CD14-positive monocyte (primary cell): ENCODE data around the gene DDX6. TPM values are rescaled to one million over a fixed set of nuclear protein-coding genes. Genes with fewer than 3 reads are reported as not detected.

Experiments used
- DNase-seq, 3 donors: peaks; one replicate each; pipeline ENCODE4 v3.0.0-alpha.2; 2011 to 2022
- H2AFZ ChIP-seq: 2 replicates; pipeline ENCODE4 v1.6.0; 2012; ENCODE audit warnings: mild to moderate bottlenecking, low read depth, low read length, inconsistent platforms; ENCODE audit not compliant: insufficient read depth, poor library complexity, severe bottlenecking
- H3K27ac ChIP-seq, 2 donors: 1 replicate in 1 of 2; 2 replicates in 1 of 2; pipeline ENCODE4 v1.5.1; 2012 to 2013; ENCODE audit warnings: low read length in 2 of 2, control low read depth in 1 of 2, inconsistent platforms in 1 of 2, low read depth in 1 of 2, mild to moderate bottlenecking in 1 of 2
- H3K27me3 ChIP-seq, 2 donors: one replicate each; pipeline versions ENCODE4 v1.6.0 to v1.6.1; 2011 to 2013; ENCODE audit warnings: low read length in 2 of 2; ENCODE audit not compliant: control insufficient read depth in 2 of 2, insufficient read depth in 2 of 2
- H3K36me3 ChIP-seq, 2 donors: replicated peaks in 1 of 2; 1 replicate in 1 of 2; 2 replicates in 1 of 2; pipeline versions ENCODE4 v1.5.1 to v1.6.1; 2012 to 2013; ENCODE audit warnings: low read length in 2 of 2, control low read depth in 1 of 2, inconsistent platforms in 1 of 2, mild to moderate bottlenecking in 1 of 2; ENCODE audit not compliant: insufficient read depth in 2 of 2, control insufficient read depth in 1 of 2
- H3K4me1 ChIP-seq, 2 donors: 1 replicate in 1 of 2; 2 replicates in 1 of 2; pipeline versions ENCODE4 v1.5.1 to v1.6.1; 2012 to 2013; ENCODE audit warnings: low read length in 2 of 2, control low read depth in 1 of 2, inconsistent platforms in 1 of 2, mild to moderate bottlenecking in 1 of 2, moderate library complexity in 1 of 2; ENCODE audit not compliant: insufficient read depth in 2 of 2, control insufficient read depth in 1 of 2
- H3K4me2 ChIP-seq: replicated peaks from 2 replicates; pipeline ENCODE3; 2012; ENCODE audit warnings: low read length, moderate library complexity, mild to moderate bottlenecking; ENCODE audit not compliant: poor library complexity, severe bottlenecking; ENCODE audit errors: extremely low read depth
- H3K4me3 ChIP-seq, 3 experiments: fragments of 200-600 bp in 1 of 3; sonication (generic) in 1 of 3; replicated peaks in 1 of 3; 1 replicate in 2 of 3; 2 replicates in 1 of 3; pipeline ENCODE4 v1.5.1; 2011 to 2013; ENCODE audit warnings: low read length in 3 of 3, mild to moderate bottlenecking in 3 of 3, control low read depth in 2 of 3, low read depth in 2 of 3, inconsistent platforms in 1 of 3, moderate library complexity in 1 of 3
- H3K79me2 ChIP-seq: 2 replicates; pipeline ENCODE4 v1.6.0; 2012; ENCODE audit warnings: mild to moderate bottlenecking, control low read depth, inconsistent platforms, low read length, moderate library complexity; ENCODE audit not compliant: insufficient read depth
- H3K9ac ChIP-seq: 2 replicates; pipeline ENCODE4 v1.6.0; 2017; ENCODE audit warnings: low read length, mild to moderate bottlenecking; ENCODE audit not compliant: insufficient read depth, poor library complexity, severe bottlenecking
- H3K9me3 ChIP-seq, 2 donors: replicated peaks in 1 of 2; 1 replicate in 1 of 2; 2 replicates in 1 of 2; pipeline versions ENCODE4 v1.5.1 to v1.6.1; 2012 to 2013; ENCODE audit warnings: low read length in 2 of 2, control low read depth in 1 of 2; ENCODE audit not compliant: control insufficient read depth in 1 of 2, insufficient read depth in 1 of 2
- H4K20me1 ChIP-seq: 2 replicates; pipeline ENCODE4 v1.6.0; 2012; ENCODE audit warnings: mild to moderate bottlenecking, low read length, control low read depth, moderate library complexity; ENCODE audit not compliant: insufficient read depth
- H3K27ac Mint-ChIP-seq, 7 donors: one replicate each; pipeline ENCODE4 v1.8.0; 2020; ENCODE audit warnings: mild to moderate bottlenecking in 7 of 7, mixed read lengths in 7 of 7, moderate library complexity in 6 of 7, inconsistent platforms in 2 of 7
- H3K27me3 Mint-ChIP-seq, 3 donors: one replicate each; pipeline ENCODE4 v1.8.0; 2021 to 2022; ENCODE audit warnings: low read depth in 3 of 3, mild to moderate bottlenecking in 3 of 3, mixed read lengths in 3 of 3, moderate library complexity in 3 of 3, inconsistent platforms in 1 of 3
- H3K36me3 Mint-ChIP-seq, 2 donors: one replicate each; pipeline ENCODE4 v1.8.0; 2020; ENCODE audit warnings: mixed read lengths in 2 of 2, inconsistent platforms in 1 of 2, mild to moderate bottlenecking in 1 of 2
- H3K4me1 Mint-ChIP-seq: one replicate; pipeline ENCODE4 v1.8.0; 2020; ENCODE audit warnings: mild to moderate bottlenecking, mixed read lengths
- H3K4me3 Mint-ChIP-seq, 2 donors: one replicate each; pipeline ENCODE4 v1.8.0; 2020; ENCODE audit warnings: mild to moderate bottlenecking in 2 of 2, mixed read lengths in 2 of 2, moderate library complexity in 1 of 2
- H3K9me3 Mint-ChIP-seq, 7 donors: one replicate each; pipeline ENCODE4 v1.8.0; 2020 to 2022; ENCODE audit warnings: mixed read lengths in 7 of 7, mild to moderate bottlenecking in 6 of 7, moderate library complexity in 6 of 7, inconsistent platforms in 2 of 7
- WGBS: methylation state at CpG from one replicate; pipeline ENCODE4 v1.1.5; 2013; ENCODE audit warnings: missing lambda C conversion rate; ENCODE audit not compliant: insufficient coverage; 5-methylcytosine and 5-hydroxymethylcytosine counted together
- intact Hi-C, 2 donors: fragments of 100-400 bp; cut with micrococcal nuclease; formaldehyde crosslinking; loops; one replicate each; pipeline versions ENCODE4 v1.15.0 to v1.15.1; 2023
- polyA plus RNA-seq, 3 donors: library from polyadenylated mRNA; depleted of rRNA in 1 of 3; unstranded in 2 of 3; stranded (reverse) in 1 of 3; fragments of 300-500 nt in 2 of 3; fragments of >200 nt in 1 of 3; fragmentation: Illumina TruSeq in 2 of 3; gene quantifications; 1 replicate in 2 of 3; 2 replicates in 1 of 3; pipeline ENCODE4 v1.2.3, GENCODE V29; 2012 to 2021
- TF ChIP-seq, protein P1 (sequence below): fragments of 200-600 bp; IDR thresholded peaks from one replicate; pipeline ENCODE4 v1.8.0; 2022; ENCODE audit warnings: antibody characterized with exemption, mild to moderate bottlenecking

Gene DDX6
- polyA plus RNA-seq, 3 donors, result 17.8 to 31.9 (median 28.0) TPM

GRCh38 chr11:118797510-118797909, 6.5 kb upstream of the DDX6 start:
- Histone ChIP-seq H3K4me3 (no peak overlapping the region), H3K9me3 (no peaks in the 10 kb centered on the region), H3K9ac (no peak overlapping the region), H3K79me2 (no peaks in the 10 kb centered on the region), H3K27me3 (no peaks in the 10 kb centered on the region), H3K27ac (no peak overlapping the region), H2AFZ (no peak overlapping the region), H4K20me1 (no peaks in the 10 kb centered on the region), H3K36me3 (no peaks in the 10 kb centered on the region), H3K4me2 (no peak overlapping the region), H3K4me1 (peaks cover 12 to 16% of the 10 kb centered on the region in 2 donors)
- peaks cover 1 to 7% (median 2%) of the 10 kb centered on the region in 3 donors for H3K27me3 Mint-ChIP-seq
- no peak overlapping the region for H3K27ac Mint-ChIP-seq
- TF ChIP-seq, protein P1, sequence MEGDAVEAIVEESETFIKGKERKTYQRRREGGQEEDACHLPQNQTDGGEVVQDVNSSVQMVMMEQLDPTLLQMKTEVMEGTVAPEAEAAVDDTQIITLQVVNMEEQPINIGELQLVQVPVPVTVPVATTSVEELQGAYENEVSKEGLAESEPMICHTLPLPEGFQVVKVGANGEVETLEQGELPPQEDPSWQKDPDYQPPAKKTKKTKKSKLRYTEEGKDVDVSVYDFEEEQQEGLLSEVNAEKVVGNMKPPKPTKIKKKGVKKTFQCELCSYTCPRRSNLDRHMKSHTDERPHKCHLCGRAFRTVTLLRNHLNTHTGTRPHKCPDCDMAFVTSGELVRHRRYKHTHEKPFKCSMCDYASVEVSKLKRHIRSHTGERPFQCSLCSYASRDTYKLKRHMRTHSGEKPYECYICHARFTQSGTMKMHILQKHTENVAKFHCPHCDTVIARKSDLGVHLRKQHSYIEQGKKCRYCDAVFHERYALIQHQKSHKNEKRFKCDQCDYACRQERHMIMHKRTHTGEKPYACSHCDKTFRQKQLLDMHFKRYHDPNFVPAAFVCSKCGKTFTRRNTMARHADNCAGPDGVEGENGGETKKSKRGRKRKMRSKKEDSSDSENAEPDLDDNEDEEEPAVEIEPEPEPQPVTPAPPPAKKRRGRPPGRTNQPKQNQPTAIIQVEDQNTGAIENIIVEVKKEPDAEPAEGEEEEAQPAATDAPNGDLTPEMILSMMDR, result no peak
- intact Hi-C loops, result loop anchor here in 1 of 2 donors (10.0 kb wide), 1 partner anchor 93 kb away; no protein-coding TSS in a partner anchor
- no peak for DNase-seq
- H3K9me3 Mint-ChIP-seq, result no peaks in the 10 kb centered on the region
- no peak overlapping the region for H3K4me3 Mint-ChIP-seq
- no peaks in the 10 kb centered on the region for H3K36me3 Mint-ChIP-seq
- WGBS, result 100% methylated on average over 8 of the region's 11 CpGs
- peaks cover 18% of the 10 kb centered on the region for H3K4me1 Mint-ChIP-seq

GRCh38 chr11:118792570-118793124, 1.7 kb upstream of the DDX6 start:
- Histone ChIP-seq H3K79me2 (peaks cover 47% of the 10 kb centered on the region), H3K4me2 (peak overlapping the region; percentile 94), H3K4me3 (peak overlapping the region; percentile 89 to 99 (median 96)), H4K20me1 (peaks cover 24% of the 10 kb centered on the region), H3K9me3 (no peaks in the 10 kb centered on the region), H3K36me3 (no peaks in the 10 kb centered on the region), H3K9ac (peak overlapping the region; percentile 98), H3K27me3 (no peaks in the 10 kb centered on the region), H3K27ac (peak overlapping the region; percentile 98 to 99), H3K4me1 (peaks cover 28 to 44% of the 10 kb centered on the region in 2 donors), H2AFZ (peak overlapping the region; percentile 85)
- intact Hi-C loops, result loop anchor here in 1 of 2 donors (5.0 to 10.0 kb wide), 2 partner anchors 88 to 135 kb away; partner anchors contain the start of gene BCL9L
- Mint-ChIP-seq H3K36me3 (no peaks in the 10 kb centered on the region), H3K4me1 (peaks cover 33% of the 10 kb centered on the region), H3K27me3 (peaks cover 0 to 6% (median 4%) of the 10 kb centered on the region in 3 donors), H3K9me3 (no peaks in the 10 kb centered on the region), H3K27ac (peak overlapping the region; percentile 99), H3K4me3 (peak overlapping the region; percentile 97 to 99)
- TF ChIP-seq, protein P1, result no peak
- DNase-seq, result peak; percentile 91 to 96 (median 96)
- 0% methylated on average over 4 of the region's 8 CpGs for WGBS
